IPS-20b (cell line): ENCODE measurements around the gene TMEM74B.
"Not testable (repeated sequence)": the region's sequence is repeated elsewhere in the genome, so short reads cannot be mapped to it uniquely, and the experiment has no call there.

Experiments used
- H3K27ac ChIP-seq: one replicate; pipeline ENCODE4 v1.5.1; 2013; ENCODE audit warnings: low read length
- H3K27me3 ChIP-seq: 2 replicates; pipeline ENCODE4 v1.6.1; 2013; ENCODE audit warnings: mild to moderate bottlenecking, low read length, inconsistent platforms; ENCODE audit not compliant: insufficient read depth
- H3K36me3 ChIP-seq: 2 replicates; pipeline ENCODE4 v1.6.1; 2013; ENCODE audit warnings: low read depth, mild to moderate bottlenecking, inconsistent platforms, low read length, moderate library complexity; ENCODE audit not compliant: insufficient read depth
- H3K4me1 ChIP-seq: 2 replicates; pipeline ENCODE4 v1.6.1; 2013; ENCODE audit warnings: mild to moderate bottlenecking, control low read depth, inconsistent platforms, low read length, moderate library complexity; ENCODE audit not compliant: insufficient read depth
- H3K4me3 ChIP-seq: 2 replicates; pipeline ENCODE4 v1.5.1; 2013; ENCODE audit warnings: mild to moderate bottlenecking, low read length, inconsistent platforms
- H3K9ac ChIP-seq: 2 replicates; pipeline ENCODE4 v1.6.1; 2013; ENCODE audit warnings: low read depth, mild to moderate bottlenecking, inconsistent platforms, low read length, moderate library complexity
- H3K9me3 ChIP-seq: 2 replicates; pipeline ENCODE4 v1.6.1; 2013; ENCODE audit warnings: mild to moderate bottlenecking, low read depth, low read length, inconsistent platforms; ENCODE audit not compliant: insufficient read depth

Gene TMEM74B

GRCh38 chr20:1155342-1155741, 29.4 kb downstream of the TMEM74B start:
- no peak overlapping the region for H3K4me3 ChIP-seq
- H3K27me3 ChIP-seq: no peaks in the 10 kb centered on the region
- H3K36me3 ChIP-seq: peaks cover 42% of the 10 kb centered on the region
- H3K27ac ChIP-seq: no peak overlapping the region
- no peaks in the 10 kb centered on the region for H3K9me3 ChIP-seq
- H3K9ac ChIP-seq: no peak overlapping the region
- H3K4me1 ChIP-seq: no peaks in the 10 kb centered on the region

GRCh38 chr20:1154691-1155090, 30.1 kb downstream of the TMEM74B start:
- Histone ChIP-seq H3K9me3 (no peaks in the 10 kb centered on the region), H3K27me3 (no peaks in the 10 kb centered on the region), H3K27ac (no peak overlapping the region), H3K9ac (no peak overlapping the region), H3K4me3 (no peak overlapping the region), H3K4me1 (no peaks in the 10 kb centered on the region), H3K36me3 (peaks cover 39% of the 10 kb centered on the region)

GRCh38 chr20:1154226-1154625, 30.6 kb downstream of the TMEM74B start:
- no peak overlapping the region for H3K4me3 ChIP-seq
- H3K36me3 ChIP-seq: peaks cover 39% of the 10 kb centered on the region

DNA sequence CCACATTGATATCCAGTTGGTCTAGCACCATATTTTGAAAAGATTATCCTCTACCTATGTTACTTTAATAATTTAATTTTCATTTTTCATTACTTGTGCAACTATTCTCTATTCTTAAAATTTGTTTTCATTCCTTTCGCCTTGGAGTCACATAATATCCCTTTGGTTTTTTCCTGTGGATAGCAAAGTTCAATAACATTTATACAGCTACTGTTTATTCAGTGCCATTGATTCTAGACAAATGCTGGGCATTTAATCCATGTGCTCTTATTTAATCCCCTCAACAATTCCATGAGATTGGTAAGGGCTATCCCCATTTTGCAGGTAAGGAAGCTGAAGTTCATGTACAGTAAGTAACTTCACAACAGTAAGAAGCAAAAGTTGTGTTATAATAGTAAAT, 33.8 kb downstream of the TMEM74B start:
- Histone ChIP-seq H3K4me1 (no peaks in the 10 kb centered on the region), H3K27ac (no peak overlapping the region), H3K27me3 (no peaks in the 10 kb centered on the region), H3K36me3 (peaks cover 57% of the 10 kb centered on the region), H3K9ac (no peak overlapping the region), H3K9me3 (no peaks in the 10 kb centered on the region), H3K4me3 (no peak overlapping the region)

More at GRCh38 chr20:1154226-1154625, 30.6 kb downstream of the TMEM74B start:
- H3K27ac ChIP-seq: no peak overlapping the region
- H3K27me3 ChIP-seq: no peaks in the 10 kb centered on the region
- no peaks in the 10 kb centered on the region for H3K9me3 ChIP-seq
- no peaks in the 10 kb centered on the region for H3K4me1 ChIP-seq
- no peak overlapping the region for H3K9ac ChIP-seq

GRCh38 chr20:1150218-1150617, 34.6 kb downstream of the TMEM74B start:
- peaks cover 57% of the 10 kb centered on the region for H3K36me3 ChIP-seq

GRCh38 chr20:1149812-1150211, 35.0 kb downstream of the TMEM74B start:
- H3K4me1 ChIP-seq, H3K4me3 ChIP-seq, H3K27ac ChIP-seq, H3K27me3 ChIP-seq, H3K9ac ChIP-seq, H3K9me3 ChIP-seq: not testable (repeated sequence)
- H3K36me3 ChIP-seq: peaks cover 56% of the 10 kb centered on the region

More at GRCh38 chr20:1150218-1150617, 34.6 kb downstream of the TMEM74B start:
- no peaks in the 10 kb centered on the region for H3K27me3 ChIP-seq
- H3K27ac ChIP-seq: no peak overlapping the region
- H3K4me3 ChIP-seq: no peak overlapping the region
- H3K9me3 ChIP-seq: no peaks in the 10 kb centered on the region
- H3K9ac ChIP-seq: no peak overlapping the region
- no peaks in the 10 kb centered on the region for H3K4me1 ChIP-seq

DNA sequence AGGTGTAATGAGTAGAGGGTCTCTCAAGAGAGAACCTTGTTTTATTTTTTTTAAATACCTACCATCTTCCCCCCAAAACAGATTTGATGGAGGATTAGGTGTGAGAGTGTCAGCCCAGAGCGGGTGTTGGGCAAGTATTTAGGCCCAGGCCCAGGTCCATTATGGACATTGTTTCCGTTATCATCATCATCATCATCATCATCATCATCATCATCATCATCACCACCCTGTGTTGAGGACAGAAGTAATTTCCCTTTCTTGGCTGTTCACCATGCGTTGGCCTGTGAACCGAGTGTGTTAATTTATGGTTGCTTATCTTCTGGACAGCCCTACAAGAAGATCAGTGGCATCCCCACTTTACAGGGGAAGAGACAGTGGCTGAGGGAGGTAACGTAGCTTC, 37.8 kb downstream of the TMEM74B start:
- Histone ChIP-seq H3K9me3 (no peaks in the 10 kb centered on the region), H3K27ac (no peak overlapping the region), H3K4me1 (no peaks in the 10 kb centered on the region), H3K9ac (no peak overlapping the region), H3K36me3 (peaks cover 50% of the 10 kb centered on the region), H3K27me3 (no peaks in the 10 kb centered on the region), H3K4me3 (no peak overlapping the region)

DNA sequence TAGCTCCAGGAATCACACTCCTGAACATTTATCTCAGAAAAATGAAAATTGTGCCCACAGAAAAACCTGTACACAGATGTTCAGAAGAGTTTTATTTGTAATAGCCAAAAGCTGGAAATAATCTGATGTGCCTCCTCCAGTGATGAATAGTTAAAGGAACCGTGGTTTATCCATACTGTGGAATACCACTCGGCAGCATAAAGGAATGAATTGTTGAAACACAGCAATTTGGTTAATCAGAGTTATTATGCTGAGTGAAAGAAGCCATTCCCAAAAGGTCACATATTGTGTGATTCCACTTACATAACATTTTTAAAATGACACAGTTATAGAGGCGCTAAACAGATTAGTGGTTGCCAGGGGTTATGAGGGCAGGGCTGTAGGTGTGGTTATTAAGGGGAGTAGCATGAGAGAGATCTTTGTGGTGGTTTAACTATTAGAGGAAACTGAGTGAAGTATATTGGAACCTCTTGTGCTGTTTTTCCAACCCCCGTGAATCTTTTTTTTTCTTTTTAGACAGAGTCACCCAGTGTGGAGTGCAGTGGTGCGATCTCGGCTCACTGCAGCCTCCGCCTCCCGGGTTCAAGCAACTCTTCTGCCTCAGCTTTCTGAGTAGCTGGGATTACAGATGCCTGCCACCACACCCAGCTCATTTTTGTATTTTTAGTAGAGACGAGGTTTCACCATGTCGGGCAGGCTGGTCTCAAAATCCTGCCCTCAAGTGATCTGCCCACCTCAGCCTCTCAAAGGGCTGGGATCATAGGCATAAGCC, 40.2 kb downstream of the TMEM74B start:
- Histone ChIP-seq H3K27me3 (no peaks in the 10 kb centered on the region), H3K4me1 (no peaks in the 10 kb centered on the region), H3K9me3 (no peaks in the 10 kb centered on the region), H3K36me3 (peaks cover 66% of the 10 kb centered on the region), H3K9ac (no peak overlapping the region), H3K27ac (no peak overlapping the region), H3K4me3 (no peak overlapping the region)

GRCh38 chr20:1137236-1137635, 47.5 kb downstream of the TMEM74B start:
- Histone ChIP-seq H3K9me3 (no peaks in the 10 kb centered on the region), H3K4me1 (no peaks in the 10 kb centered on the region), H3K27ac (no peak overlapping the region), H3K36me3 (peaks cover 88% of the 10 kb centered on the region), H3K9ac (no peak overlapping the region), H3K27me3 (no peaks in the 10 kb centered on the region), H3K4me3 (no peak overlapping the region)

GRCh38 chr20:1134836-1135235, 49.9 kb downstream of the TMEM74B start:
- H3K4me1 ChIP-seq: no peaks in the 10 kb centered on the region
- no peaks in the 10 kb centered on the region for H3K9me3 ChIP-seq
- H3K9ac ChIP-seq: no peak overlapping the region
- peaks cover 92% of the 10 kb centered on the region for H3K36me3 ChIP-seq
- H3K27me3 ChIP-seq: no peaks in the 10 kb centered on the region
- H3K27ac ChIP-seq: no peak overlapping the region
- no peak overlapping the region for H3K4me3 ChIP-seq

DNA sequence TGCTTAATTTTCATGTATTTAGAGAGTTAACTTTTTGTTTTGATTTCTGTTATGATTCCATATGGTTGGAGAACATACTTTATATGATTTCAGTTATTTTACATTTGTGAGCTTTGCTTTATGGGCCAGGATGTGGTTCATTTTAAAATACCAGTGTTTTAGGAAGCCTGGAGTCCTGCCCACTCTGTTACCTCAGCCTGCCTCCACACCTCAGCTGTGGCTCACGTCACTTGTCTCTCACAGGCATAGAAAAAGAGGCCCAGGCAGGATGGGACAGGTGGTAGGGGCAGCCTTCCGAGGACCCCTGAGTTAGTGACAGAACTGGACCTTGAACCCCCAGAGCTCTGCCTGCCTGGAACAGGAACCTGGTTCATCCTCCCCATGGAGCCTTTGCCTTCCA, 50.4 kb downstream of the TMEM74B start:
- no peak overlapping the region for H3K4me3 ChIP-seq
- H3K9me3 ChIP-seq: no peaks in the 10 kb centered on the region
- H3K4me1 ChIP-seq: no peaks in the 10 kb centered on the region
- no peaks in the 10 kb centered on the region for H3K27me3 ChIP-seq
- H3K27ac ChIP-seq: no peak overlapping the region
- no peak overlapping the region for H3K9ac ChIP-seq
- H3K36me3 ChIP-seq: peaks cover 95% of the 10 kb centered on the region

DNA sequence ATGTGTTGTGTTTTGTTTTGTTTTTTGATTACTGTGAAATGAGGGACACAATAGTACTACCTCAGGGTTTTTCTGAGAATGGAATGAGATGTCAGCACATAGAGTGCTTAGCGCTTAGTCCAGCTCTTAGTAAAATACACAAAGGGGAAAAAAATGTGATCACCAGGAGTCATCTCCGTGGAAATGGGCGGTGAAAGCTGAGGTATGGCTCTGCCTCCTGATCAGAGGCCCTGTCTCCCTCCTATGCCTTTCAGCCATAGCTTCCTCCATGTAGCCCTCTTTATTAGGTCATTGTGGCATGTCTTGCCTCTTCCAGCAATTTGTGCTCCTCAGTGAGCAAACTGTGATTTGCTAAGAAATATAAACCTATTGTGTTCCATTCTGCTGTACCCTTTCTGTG, 53.4 kb downstream of the TMEM74B start:
- Histone ChIP-seq H3K4me1 (no peaks in the 10 kb centered on the region), H3K9me3 (no peaks in the 10 kb centered on the region), H3K4me3 (no peak overlapping the region), H3K27ac (no peak overlapping the region), H3K27me3 (no peaks in the 10 kb centered on the region), H3K36me3 (peaks cover 94% of the 10 kb centered on the region), H3K9ac (no peak overlapping the region)
